NCI-H2171 treated with DMSO at 0.1 percent for 48 hours (cell line): ENCODE results near the gene SESTD1.

Source experiments
- DNase-seq: peaks from one replicate; lab custom pipeline; 2025; lab: John Stamatoyannopoulos, UW

SESTD1 gene

DNA sequence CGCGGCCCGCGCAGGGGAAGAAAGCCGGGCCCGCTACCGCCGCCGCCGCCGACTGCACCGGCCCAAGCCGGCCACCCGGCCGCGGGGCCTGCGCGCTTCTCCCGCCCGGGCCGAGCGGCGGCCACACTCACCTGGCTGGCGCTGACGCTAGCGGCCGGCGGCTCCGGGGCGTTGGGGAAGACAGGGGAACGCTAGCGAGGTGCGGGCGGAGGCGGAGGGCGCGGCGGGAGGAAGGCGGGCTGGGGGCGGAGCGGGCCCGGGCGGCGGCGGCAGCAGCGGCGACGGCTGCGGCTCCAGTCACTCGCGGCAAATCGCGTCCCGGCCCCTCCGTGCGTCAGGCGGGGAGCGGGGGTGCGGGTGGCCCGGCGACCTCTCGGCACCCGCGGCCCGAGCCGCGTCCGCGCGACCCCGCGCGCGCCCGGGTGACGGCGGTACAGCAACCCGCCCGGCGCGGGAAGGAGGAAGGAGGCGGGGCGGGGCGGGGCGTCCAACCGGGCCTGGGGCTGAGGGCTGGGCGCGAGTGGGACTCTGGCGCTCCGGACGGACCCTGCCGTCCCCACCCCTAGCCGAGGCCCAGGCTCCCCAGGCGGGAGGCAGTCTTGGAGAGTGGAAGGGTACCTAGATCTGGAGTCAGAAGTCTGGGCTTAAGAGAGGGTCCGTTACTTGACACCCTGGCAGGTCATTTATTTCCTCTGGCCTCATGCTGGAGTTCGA, at the start of gene SESTD1:
TSS of gene SESTD1 (minus strand) at position 465 of the 714 bp plus-strand sequence. CDS start 72,991 bp downstream, outside the sequence.
- peak; percentile 51 for DNase-seq

DNA sequence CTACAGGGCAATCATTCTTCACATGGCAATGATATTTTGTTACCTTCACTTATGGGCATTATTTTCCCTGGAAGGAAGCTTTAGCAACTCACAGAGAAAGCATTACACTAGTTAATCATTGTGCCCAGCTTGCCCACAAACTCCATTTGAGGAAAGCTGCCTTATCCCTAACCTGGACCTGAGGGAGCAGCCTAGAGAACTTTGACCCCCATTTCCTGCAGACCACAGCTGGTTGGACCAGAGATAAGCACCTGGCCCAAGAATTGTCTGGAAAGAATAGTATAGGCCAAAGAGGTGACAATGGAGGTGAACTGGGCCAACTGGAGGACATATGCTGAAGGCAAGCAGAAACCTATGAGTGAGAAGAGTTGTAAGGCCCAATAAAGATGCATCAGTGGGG, 48.4 kb upstream of the SESTD1 start:
- no peak for DNase-seq

DNA sequence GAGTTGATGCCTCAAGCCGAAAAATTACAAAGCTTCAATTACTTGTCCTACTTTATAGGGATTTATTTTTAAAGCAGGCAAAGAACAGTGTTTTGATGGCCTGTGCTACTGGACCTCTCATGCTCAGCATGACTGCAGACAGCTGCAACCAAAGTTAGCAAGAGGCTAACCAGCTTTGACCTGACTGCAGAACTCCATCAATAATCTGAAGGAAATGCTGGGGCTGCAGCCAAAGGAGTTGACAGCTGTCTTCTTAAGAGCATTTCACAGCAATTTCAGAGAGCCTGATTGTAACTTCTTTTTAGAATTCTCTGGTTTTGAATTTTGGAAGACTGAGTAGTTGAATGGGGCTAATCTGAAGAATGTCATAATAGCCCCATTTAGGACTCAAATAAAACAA, 46.5 kb upstream of the SESTD1 start:
- DNase-seq, result no peak

DNA sequence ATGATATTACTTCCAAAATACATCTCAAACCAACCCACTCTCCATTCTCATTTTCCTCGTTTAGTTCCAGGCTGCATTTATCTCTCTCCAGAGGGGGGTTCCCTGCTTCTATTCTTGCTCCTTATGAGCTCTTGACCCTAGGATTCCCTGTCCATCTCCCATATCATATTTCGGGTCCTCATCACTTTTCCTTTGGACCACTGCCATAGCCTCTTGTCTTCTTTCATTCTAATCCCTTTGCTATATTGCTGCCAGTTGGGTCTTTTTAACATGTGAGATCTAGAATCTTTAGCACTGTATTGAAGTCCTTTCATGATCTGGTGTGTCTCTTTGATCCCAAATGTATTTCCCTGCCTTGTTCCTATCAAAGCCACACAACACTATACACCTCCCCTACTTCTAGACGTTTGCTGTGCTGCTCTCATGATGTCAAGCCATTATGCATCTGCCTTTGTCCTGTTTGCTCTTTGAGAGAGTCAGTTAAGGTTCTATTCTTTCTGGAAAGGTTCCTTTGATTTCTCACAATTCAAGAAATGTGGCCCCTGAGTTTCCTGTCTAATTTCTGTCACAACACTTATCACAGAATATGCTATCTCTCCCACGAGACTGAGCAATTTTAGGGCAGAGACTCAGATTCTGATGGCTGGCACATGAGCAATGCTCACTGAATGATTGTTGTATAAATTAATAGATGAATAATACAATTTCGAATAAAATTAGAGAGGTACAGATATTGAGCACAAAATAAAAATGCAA, 43.2 kb upstream of the SESTD1 start:
- DNase-seq, result no peak

DNA sequence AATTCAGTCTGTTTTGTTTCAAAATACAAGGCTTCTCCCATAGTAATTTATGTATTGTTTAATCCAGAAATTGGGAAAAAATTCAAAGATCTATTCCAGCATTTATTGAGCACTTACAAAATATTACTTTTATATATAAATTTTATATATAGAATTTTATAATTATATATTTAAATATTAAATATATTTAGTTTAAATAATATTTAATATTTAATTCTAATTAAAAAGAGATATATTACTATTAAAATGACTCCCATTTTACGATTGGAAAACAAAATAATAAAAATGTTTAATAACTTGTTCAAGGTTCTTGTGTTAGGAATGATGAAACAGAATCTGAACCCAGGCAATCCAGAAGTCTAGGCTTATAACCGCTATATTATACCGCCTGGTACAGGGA, 40.5 kb upstream of the SESTD1 start:
- no peak for DNase-seq

DNA sequence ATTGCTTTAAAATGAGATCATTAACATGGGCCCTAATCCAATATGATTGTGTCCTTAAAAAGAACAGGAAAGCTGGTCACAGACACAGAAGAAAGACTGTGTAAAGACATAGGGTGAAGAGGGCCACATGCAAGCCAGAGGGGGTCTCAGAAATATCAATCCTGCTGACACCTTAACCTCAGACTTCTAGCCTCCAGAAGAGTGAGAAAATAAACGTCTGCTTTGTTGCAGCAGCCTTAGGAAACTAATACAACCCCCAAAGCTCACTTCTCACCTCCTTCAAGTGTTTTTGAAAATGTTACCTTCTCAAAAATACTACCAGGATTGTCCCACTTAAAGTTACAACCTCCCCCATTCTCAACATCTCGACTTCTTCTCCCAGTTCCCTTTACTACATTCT, 39.8 kb upstream of the SESTD1 start:
- DNase-seq, result no peak

GRCh38 chr2:179302764-179303571, 38.3 kb upstream of the SESTD1 start:
- DNase-seq, result no peak

GRCh38 chr2:179302149-179302548, 37.5 kb upstream of the SESTD1 start:
- DNase-seq, result no peak

GRCh38 chr2:179298666-179299065, 34.0 kb upstream of the SESTD1 start:
- no peak for DNase-seq

DNA sequence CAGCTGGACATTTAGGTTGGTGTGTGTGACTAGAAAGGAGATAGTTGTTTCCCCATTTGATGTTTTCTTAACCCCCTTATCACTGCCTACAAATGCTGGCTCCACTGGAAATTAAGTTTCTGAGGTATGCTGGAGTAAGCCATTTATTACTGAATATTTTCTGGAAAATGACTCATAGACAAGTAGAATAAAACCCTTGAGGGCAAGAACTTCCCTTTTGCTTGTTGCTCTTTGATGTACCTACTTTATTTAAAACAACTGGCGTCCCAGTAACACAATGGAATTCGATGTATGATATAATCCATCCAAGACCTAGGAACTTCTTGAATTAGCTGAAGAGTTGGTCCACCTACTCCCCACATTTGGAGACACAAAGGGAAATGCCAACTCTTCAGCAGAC, 33.3 kb upstream of the SESTD1 start:
- DNase-seq, result no peak

DNA sequence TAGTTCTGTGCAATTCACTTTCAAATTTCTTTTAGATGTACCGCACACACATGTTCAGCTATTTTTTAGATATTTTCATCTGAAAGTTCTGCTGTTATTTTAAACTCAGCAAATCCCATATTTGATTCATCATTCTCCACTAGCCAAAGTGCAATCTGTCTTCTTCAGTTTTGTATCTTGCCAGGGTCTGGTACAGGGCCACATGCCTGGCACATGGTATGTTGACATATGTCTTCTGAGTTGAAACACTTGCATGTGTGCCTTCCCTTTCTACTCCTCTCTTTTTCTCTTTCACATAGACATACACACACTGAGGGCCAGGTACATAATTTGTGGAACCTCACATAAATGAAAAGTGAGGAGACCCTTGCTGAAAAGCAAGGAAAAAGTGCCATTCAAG, 25.7 kb upstream of the SESTD1 start:
- DNase-seq, result no peak

DNA sequence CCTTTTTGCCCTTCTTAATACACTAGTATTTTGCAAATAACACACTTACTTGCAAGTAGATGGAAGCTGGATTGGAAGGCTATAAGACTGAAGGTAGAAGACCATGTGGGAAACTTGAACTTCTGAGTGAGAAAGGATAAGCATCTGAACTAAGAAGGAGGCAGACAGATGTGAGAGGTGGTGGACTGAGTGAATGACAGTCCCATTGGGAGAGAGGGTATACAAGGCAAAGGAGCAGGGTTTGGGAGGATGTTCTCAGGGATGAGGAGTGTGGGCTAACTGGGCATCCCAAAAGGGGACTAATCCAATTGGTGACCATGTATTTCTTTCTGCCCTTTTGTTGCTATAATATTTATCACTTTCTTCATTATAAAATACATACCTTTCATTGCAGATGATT, 20.4 kb upstream of the SESTD1 start:
- DNase-seq, result no peak

GRCh38 chr2:179277429-179278196, 13.0 kb upstream of the SESTD1 start:
- no peak for DNase-seq

DNA sequence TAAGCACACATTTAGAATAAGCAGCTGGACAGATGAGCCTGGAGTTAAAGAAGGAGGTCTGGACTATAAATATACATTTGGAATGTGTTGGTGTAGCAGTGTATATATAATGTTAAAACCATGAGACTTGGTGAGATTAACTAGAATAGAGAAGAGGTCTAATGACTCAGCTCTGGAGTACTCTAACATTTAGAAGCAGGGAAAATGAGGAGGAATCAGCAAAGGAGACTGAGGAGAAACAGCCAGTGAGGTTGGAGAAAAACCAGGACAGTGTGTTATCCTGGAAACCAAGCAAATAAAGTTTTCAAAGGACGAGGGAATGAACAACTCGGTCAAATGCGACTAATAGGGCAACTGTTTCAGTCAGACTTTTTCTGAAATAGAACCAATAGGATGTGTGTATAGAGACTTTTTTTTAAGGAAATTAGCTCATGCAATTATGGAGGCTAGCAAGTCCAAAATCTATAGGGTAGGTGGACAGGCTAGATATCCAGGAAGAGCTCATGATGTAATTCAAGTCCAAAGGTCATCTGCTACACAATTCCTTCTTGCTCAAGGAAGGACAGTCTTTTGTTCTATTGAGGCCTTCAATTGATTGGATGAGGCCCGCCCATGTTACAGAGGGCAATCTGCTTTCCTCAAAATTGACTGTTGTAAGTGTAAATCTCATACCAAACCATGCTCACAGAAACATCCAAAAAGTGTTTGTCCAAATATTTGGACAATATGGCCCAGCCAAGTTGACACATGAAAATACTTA, 10.8 kb upstream of the SESTD1 start:
- no peak for DNase-seq

DNA sequence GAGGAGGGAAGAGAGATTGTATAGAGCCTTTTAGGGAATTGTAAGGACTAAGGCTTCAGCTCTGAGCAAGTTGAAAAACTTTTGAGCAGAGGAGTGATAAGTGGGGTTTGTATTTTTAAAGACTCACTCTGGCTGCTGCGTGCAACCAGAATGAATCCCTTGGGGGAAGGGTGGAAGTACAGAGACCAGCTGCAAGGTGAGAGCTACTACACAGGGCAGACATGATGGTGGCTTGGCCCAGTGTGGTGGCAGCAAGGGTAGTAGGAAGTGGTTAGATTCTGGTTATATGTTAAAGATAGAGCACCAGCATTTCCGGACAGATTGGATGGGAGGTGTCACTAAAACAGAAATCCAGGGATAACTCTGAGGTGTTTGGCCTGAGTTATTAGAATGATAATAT, 10.1 kb upstream of the SESTD1 start:
- no peak for DNase-seq

DNA sequence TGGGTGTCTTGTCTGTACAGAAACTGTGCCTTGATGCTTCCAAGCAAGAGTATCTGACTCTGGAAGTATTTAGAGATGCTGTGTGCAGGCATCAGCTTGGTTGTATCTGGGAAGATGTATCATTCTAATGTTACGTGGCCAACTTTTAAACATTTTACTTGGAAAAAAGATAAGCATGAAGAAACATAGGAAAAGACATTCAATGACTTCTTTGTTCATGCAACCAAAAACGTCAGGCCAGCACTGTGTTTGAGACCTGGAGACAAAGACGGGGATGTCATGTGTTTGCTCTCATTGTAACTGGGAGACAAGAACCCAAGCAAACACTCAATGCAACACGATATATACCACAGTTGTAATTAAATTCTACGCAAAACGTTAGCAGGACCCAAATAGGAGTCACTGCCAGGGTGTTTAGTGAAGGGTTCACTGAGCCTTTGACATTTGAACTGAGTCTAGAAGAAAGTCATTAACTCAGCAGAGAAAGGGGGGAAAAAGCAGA, 8.9 kb upstream of the SESTD1 start:
- no peak for DNase-seq

DNA sequence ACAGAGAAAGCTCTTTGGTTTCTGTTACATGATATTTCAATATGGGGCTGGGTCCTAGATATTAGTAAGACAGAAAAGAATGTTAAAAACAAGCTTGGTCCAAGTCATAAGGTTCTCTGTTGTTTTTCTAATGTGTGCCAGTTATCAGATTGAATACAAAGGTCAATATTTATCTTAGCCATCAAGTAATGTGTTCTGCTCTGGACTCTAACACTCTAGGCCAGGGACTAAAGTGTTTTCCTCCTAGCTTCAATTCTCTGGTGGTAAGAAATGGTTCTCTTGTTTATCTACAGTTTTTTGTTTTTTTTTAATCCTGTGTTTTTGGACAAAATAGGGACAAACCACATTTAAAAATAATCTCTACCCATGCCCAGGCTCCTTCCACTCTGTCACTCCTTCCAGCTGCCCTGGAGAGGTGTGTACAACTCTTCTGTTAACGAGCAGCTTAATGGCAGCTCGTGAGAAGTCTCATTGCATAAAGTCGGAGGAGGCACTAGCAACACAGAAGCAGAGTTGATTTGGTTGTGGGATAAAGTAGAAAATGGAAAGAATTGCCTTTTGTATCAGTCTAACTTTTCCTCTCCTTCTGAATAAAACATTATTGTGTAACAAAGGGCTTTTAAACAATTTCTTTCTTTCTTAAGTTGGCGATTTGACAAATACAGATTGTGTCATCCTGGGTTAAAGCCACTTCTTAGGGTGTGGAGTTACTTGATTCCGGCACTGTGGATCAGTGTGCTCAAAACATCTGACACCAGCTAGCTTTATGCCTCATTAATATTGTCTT, 8.0 kb upstream of the SESTD1 start:
- DNase-seq, result no peak

DNA sequence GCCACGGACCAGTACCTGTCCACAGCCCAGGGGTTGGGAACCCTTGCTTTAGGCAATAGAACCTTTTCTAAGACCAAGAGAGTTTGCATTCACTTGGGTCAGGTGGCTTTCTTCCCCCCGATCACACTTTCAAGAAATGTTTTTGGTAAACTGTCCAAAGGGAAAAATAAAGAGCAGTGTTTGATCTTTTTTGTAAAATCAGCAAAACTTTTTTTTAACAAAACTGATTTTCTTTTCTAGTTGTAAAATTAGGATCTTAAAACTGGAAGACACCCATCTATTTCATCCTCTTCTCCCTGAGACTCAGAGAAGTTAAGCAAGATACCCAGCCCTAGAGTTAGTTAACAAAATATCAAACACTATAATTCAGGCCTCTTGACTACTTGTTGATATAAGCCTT, 6.1 kb upstream of the SESTD1 start:
- no peak for DNase-seq

GRCh38 chr2:179268277-179268925, 3.8 kb upstream of the SESTD1 start:
- no peak for DNase-seq

GRCh38 chr2:179266271-179266670, 1.6 kb upstream of the SESTD1 start:
- no peak for DNase-seq
